Activated CD4-positive, alpha-beta T cell treated with anti-CD3 and anti-CD28 coated beads, Interleukin-2, amount 10 ng/mL, durations not matched to agents 24 days and 14 days (primary cell): ENCODE data around the gene GMPPB. TPM values are rescaled to one million over a fixed set of nuclear protein-coding genes. Genes with fewer than 3 reads are reported as not detected.

ENCODE experiments used
- DNase-seq: peaks from one replicate; pipeline ENCODE4 v3.0.0; 2022
- H3K27ac Mint-ChIP-seq: one replicate; pipeline ENCODE4 v1.8.0; 2022; ENCODE audit warnings: mild to moderate bottlenecking, mixed read lengths
- H3K27me3 Mint-ChIP-seq: one replicate; pipeline ENCODE4 v1.8.0; 2022; ENCODE audit warnings: mixed read lengths
- H3K36me3 Mint-ChIP-seq: one replicate; pipeline ENCODE4 v1.8.0; 2022; ENCODE audit warnings: low read depth, mild to moderate bottlenecking, mixed read lengths
- H3K4me1 Mint-ChIP-seq: one replicate; pipeline ENCODE4 v1.8.0; 2021; ENCODE audit warnings: mixed read lengths
- H3K4me3 Mint-ChIP-seq: one replicate; pipeline ENCODE4 v1.8.0; 2022; ENCODE audit warnings: mild to moderate bottlenecking, moderate library complexity, mixed read lengths
- H3K9me3 Mint-ChIP-seq: one replicate; pipeline ENCODE4 v1.8.0; 2021; ENCODE audit warnings: mixed read lengths
- intact Hi-C: fragments of 100-400 bp; cut with micrococcal nuclease; formaldehyde crosslinking; loops from one replicate; pipeline ENCODE4 v1.15.1; 2023
- total RNA-seq: library from RNA; stranded (reverse); gene quantifications from 2 replicates; pipeline ENCODE4 v1.2.3, GENCODE V29; 2022

Gene GMPPB
- total RNA-seq, 1 donor from 2014 or later = 45.8 TPM

- no peak for DNase-seq
Observed at GRCh38 chr3:49713336-49714105, 10.2 kb downstream of the GMPPB start.

GRCh38 chr3:49712631-49713317 lies 11.0 kb downstream of the GMPPB start:
- peak; percentile 69 for DNase-seq
- Mint-ChIP-seq H3K9me3 (no peaks in the 10 kb centered on the region), H3K27me3 (no peaks in the 10 kb centered on the region), H3K27ac (no peak overlapping the region), H3K36me3 (peaks cover 6% of the 10 kb centered on the region), H3K4me3 (no peak overlapping the region), H3K4me1 (peaks cover 11% of the 10 kb centered on the region)
- intact Hi-C loops = no loop called here

More at GRCh38 chr3:49713336-49714105, 10.2 kb downstream of the GMPPB start:
- peaks cover 6% of the 10 kb centered on the region for H3K36me3 Mint-ChIP-seq
- peaks cover 11% of the 10 kb centered on the region for H3K4me1 Mint-ChIP-seq
- intact Hi-C loops = no loop called here
- no peak overlapping the region for H3K4me3 Mint-ChIP-seq
- H3K27me3 Mint-ChIP-seq = no peaks in the 10 kb centered on the region
- no peak overlapping the region for H3K27ac Mint-ChIP-seq
- H3K9me3 Mint-ChIP-seq = no peaks in the 10 kb centered on the region

DNA sequence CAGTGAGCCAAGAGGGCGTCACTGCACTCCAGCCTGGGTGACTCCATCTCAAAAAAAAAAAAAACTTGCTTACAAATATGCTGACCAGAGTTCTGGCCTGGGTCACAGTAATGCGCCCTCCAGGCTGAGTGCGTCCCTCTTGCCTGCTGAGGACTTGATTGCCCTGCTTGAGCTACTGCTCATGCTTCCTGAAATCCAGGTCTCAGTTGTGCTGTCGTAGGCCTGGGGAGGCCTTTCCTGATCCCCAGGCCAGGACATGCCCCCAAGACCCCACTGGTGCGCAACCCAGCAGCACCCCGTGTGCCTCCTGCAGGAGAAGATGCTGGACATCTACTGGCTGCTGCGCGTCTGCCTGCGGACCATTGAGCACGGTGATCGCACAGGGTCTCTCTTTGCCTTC lies 11.6 kb downstream of the GMPPB start:
- H3K4me3 Mint-ChIP-seq = no peak overlapping the region
- no peak for DNase-seq
- H3K9me3 Mint-ChIP-seq = no peaks in the 10 kb centered on the region
- intact Hi-C loops = no loop called here
- H3K27me3 Mint-ChIP-seq = no peaks in the 10 kb centered on the region
- H3K4me1 Mint-ChIP-seq = peaks cover 11% of the 10 kb centered on the region
- peaks cover 6% of the 10 kb centered on the region for H3K36me3 Mint-ChIP-seq
- no peak overlapping the region for H3K27ac Mint-ChIP-seq

DNA sequence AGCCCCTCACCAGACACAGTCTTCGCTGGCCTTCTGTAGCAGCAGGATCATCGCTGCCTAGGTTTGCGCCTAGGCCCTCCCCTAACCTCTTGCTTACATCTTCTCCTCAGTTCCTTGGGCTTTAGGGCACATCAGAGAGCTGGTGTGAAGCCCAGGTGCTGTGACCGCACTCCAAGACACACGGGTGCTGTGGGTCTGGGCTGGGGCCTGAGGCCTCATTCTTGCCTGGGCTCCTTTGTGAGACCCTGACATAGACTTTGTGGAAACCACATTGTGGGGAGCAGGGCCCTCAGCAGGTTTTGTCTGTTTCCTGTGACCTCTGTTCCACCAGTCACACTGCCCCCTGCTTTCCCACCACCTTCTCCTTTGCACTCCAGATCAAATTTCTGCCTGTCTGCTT lies 12.3 kb downstream of the GMPPB start:
- Mint-ChIP-seq H3K27ac (no peak overlapping the region), H3K4me1 (peaks cover 11% of the 10 kb centered on the region), H3K27me3 (no peaks in the 10 kb centered on the region), H3K9me3 (no peaks in the 10 kb centered on the region), H3K4me3 (no peak overlapping the region), H3K36me3 (peaks cover 11% of the 10 kb centered on the region)
- intact Hi-C loops = no loop called here
- DNase-seq = no peak

- DNase-seq = no peak
- H3K27ac Mint-ChIP-seq = no peak overlapping the region
- H3K9me3 Mint-ChIP-seq = no peaks in the 10 kb centered on the region
- no peaks in the 10 kb centered on the region for H3K27me3 Mint-ChIP-seq
- H3K36me3 Mint-ChIP-seq = peaks cover 12% of the 10 kb centered on the region
- no peak overlapping the region for H3K4me3 Mint-ChIP-seq
- peaks cover 11% of the 10 kb centered on the region for H3K4me1 Mint-ChIP-seq
- intact Hi-C loops = no loop called here
Observed at GRCh38 chr3:49709852-49710251, 13.9 kb downstream of the GMPPB start.

DNA sequence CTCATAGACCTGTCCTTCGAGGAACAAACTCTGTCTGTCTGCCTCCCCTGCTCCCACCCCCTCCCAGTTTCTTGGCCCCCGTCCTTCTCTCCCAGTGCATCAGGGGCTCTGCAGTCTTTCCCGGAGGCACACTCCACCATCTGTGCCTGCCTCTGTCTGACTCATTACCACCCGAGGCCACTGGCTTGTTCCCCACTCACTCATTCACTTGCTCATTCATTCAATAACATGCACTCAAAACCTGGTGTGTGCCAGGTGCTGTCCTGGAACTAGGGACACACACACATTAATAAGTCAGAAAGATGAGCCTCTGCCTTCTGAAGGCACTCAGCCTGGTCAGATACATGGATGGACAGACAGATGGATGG lies 16.7 kb downstream of the GMPPB start:
- DNase-seq = no peak
- no peak overlapping the region for H3K4me3 Mint-ChIP-seq
- intact Hi-C loops = no loop called here
- peaks cover 22% of the 10 kb centered on the region for H3K36me3 Mint-ChIP-seq
- no peaks in the 10 kb centered on the region for H3K9me3 Mint-ChIP-seq
- H3K27me3 Mint-ChIP-seq = no peaks in the 10 kb centered on the region
- no peak overlapping the region for H3K27ac Mint-ChIP-seq
- H3K4me1 Mint-ChIP-seq = peaks cover 6% of the 10 kb centered on the region

- DNase-seq = no peak
- H3K9me3 Mint-ChIP-seq = no peaks in the 10 kb centered on the region
- H3K36me3 Mint-ChIP-seq = peaks cover 23% of the 10 kb centered on the region
- peaks cover 2% of the 10 kb centered on the region for H3K4me1 Mint-ChIP-seq
- H3K27ac Mint-ChIP-seq = no peak overlapping the region
- intact Hi-C loops = no loop called here
- H3K27me3 Mint-ChIP-seq = no peaks in the 10 kb centered on the region
- H3K4me3 Mint-ChIP-seq = no peak overlapping the region
Observed at GRCh38 chr3:49706456-49707112, 17.2 kb downstream of the GMPPB start.

GRCh38 chr3:49705390-49705960 lies 18.3 kb downstream of the GMPPB start:
- H3K27ac Mint-ChIP-seq = no peak overlapping the region
- peaks cover 23% of the 10 kb centered on the region for H3K36me3 Mint-ChIP-seq
- no peaks in the 10 kb centered on the region for H3K27me3 Mint-ChIP-seq

DNA sequence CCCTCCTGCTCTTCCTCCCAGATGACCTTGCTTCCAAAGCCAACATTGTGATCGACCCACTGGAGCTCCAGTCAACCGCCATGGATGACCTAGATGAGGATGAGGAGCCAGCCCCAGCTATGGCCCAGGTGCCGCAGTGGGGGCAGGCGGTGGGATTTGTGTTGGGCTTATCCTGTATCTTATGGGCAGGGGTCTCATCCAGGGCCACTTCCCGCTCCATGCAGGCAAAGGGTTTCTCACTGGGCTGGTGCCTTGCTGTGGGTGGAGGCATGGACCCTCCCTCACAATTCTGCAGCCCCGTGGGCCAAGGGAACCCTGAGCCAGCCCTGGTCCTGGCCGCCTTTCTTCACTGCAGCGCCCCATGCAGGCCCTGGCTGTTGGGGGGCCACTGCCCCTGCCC lies 19.1 kb downstream of the GMPPB start:
- peaks cover 25% of the 10 kb centered on the region for H3K36me3 Mint-ChIP-seq
- peaks cover 2% of the 10 kb centered on the region for H3K4me1 Mint-ChIP-seq
- H3K27me3 Mint-ChIP-seq = no peaks in the 10 kb centered on the region
- no peak overlapping the region for H3K4me3 Mint-ChIP-seq
- intact Hi-C loops = no loop called here
- DNase-seq = no peak
- no peak overlapping the region for H3K27ac Mint-ChIP-seq
- no peaks in the 10 kb centered on the region for H3K9me3 Mint-ChIP-seq

More at GRCh38 chr3:49705390-49705960, 18.3 kb downstream of the GMPPB start:
- Mint-ChIP-seq H3K4me3 (no peak overlapping the region), H3K9me3 (no peaks in the 10 kb centered on the region), H3K4me1 (peaks cover 2% of the 10 kb centered on the region)
- DNase-seq = no peak
- intact Hi-C loops = no loop called here

GRCh38 chr3:49703956-49704355 lies 19.8 kb downstream of the GMPPB start:
- H3K36me3 Mint-ChIP-seq = peaks cover 25% of the 10 kb centered on the region
- peaks cover 2% of the 10 kb centered on the region for H3K4me1 Mint-ChIP-seq
- H3K4me3 Mint-ChIP-seq = no peak overlapping the region
- H3K27ac Mint-ChIP-seq = no peak overlapping the region
- H3K9me3 Mint-ChIP-seq = no peaks in the 10 kb centered on the region
- H3K27me3 Mint-ChIP-seq = no peaks in the 10 kb centered on the region
- intact Hi-C loops = loop anchor here (1.0 kb wide), 1 partner anchor 135 kb away; no protein-coding TSS in a partner anchor
- no peak for DNase-seq

DNA sequence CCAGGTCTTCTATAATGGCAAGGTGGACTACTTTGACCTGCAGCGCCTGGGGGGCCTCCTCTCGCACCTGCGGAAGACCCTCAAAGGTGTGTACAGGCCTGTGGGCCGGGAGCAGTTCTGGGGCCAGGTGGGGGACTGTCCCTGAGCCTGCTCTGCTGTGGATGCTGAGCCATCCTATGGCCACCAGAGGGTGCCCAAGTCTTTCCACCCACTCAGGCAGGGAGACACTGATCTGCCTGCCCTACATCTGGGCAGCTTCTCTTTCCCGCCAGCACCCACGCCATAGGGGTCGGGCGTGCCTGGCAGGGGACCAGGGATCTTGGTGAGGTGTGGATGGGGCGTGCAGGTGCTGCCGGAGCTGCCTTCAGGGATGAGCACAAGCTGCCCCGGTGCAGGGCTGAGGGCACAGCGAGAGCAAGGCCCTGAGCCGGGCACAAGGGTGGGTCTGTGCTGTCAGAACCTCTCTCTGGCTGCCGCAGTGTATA lies 20.3 kb downstream of the GMPPB start:
- intact Hi-C loops = loop anchor here (1.0 kb wide), 1 partner anchor 136 kb away; no protein-coding TSS in a partner anchor
- Mint-ChIP-seq H3K27me3 (no peaks in the 10 kb centered on the region), H3K27ac (no peak overlapping the region), H3K9me3 (no peaks in the 10 kb centered on the region), H3K4me1 (peaks cover 2% of the 10 kb centered on the region), H3K36me3 (peaks cover 25% of the 10 kb centered on the region), H3K4me3 (no peak overlapping the region)
- peak; percentile 91 for DNase-seq

GRCh38 chr3:49702672-49703071 lies 21.1 kb downstream of the GMPPB start:
- DNase-seq = no peak
- Mint-ChIP-seq H3K36me3 (peaks cover 25% of the 10 kb centered on the region), H3K4me3 (no peak overlapping the region), H3K9me3 (no peaks in the 10 kb centered on the region), H3K27ac (no peak overlapping the region), H3K4me1 (peaks cover 2% of the 10 kb centered on the region), H3K27me3 (no peaks in the 10 kb centered on the region)
- intact Hi-C loops = loop anchor here (1.0 kb wide), 1 partner anchor 137 kb away; no protein-coding TSS in a partner anchor

DNA sequence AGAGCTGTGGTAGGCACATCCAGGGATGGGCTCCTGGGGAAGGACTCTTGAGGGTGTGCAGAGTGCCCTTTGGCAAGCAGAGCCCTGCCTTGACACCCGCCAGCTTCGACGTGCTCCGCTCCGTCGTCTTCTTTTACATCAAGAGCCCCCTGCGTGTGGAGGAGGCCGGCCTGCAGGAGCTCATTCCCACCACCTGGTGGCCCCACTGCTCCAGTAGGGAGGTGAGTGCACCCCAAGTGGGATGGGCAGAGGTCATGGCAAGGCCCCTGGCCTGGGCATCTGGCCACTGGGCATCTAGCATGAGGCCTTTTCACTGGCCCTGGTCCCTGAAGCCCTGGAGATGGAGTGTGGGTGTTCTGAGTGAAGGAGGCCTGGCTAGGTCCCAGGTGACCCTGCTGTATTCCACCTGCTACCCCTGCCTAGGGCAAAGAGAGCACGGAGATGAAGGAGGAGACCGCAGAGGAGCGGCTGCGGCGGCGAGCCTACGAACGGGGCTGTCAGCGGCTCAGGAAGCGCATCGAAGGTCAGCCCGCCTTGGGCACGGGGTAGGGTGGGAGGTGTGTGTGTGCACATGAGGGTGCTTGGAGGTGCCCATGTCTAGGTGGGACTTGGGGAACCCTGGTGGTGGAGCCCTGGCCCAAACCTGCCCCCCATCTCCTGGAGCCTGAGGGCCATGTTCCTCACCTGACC lies 22.2 kb downstream of the GMPPB start:
- H3K27me3 Mint-ChIP-seq = no peaks in the 10 kb centered on the region
- no peaks in the 10 kb centered on the region for H3K9me3 Mint-ChIP-seq
- intact Hi-C loops = no loop called here
- no peak overlapping the region for H3K27ac Mint-ChIP-seq
- H3K4me3 Mint-ChIP-seq = no peak overlapping the region
- no peak for DNase-seq
- peaks cover 2% of the 10 kb centered on the region for H3K4me1 Mint-ChIP-seq
- H3K36me3 Mint-ChIP-seq = peaks cover 18% of the 10 kb centered on the region
